WTC11 (cell line): Measurements from ENCODE around the gene LASP1NB.

Experiments
- ATAC-seq: fragments of 200-7000 bp; cut with Tn5 transposase; 2 replicates; pipeline ENCODE4 v1.10.0; 2021; ENCODE audit warnings: mild to moderate bottlenecking, moderate library complexity
- CTCF ChIA-PET: fragments of 300-600 bp; sonication (Branson Sonifier 250); formaldehyde crosslinking; loops from one replicate; lab custom pipeline; 2021; ENCODE audit warnings: antibody characterized with exemption; lab: Charles Lee
- POLR2A ChIA-PET: fragments of 350-600 bp; sonication (Branson Sonifier 250); formaldehyde crosslinking; loops from one replicate; lab custom pipeline; 2021; ENCODE audit warnings: antibody characterized with exemption; lab: Charles Lee
- DNase-seq: peaks from one replicate; pipeline ENCODE4 v3.0.0; 2021; ENCODE audit warnings: low spot score
- H3K27ac Mint-ChIP-seq: 2 replicates; pipeline ENCODE4 v1.8.0; 2021; ENCODE audit warnings: mixed read lengths
- H3K27me3 Mint-ChIP-seq: 2 replicates; pipeline ENCODE4 v1.8.0; 2021; ENCODE audit warnings: low read depth, mild to moderate bottlenecking, moderate library complexity, mixed read lengths
- H3K36me3 Mint-ChIP-seq: 2 replicates; pipeline ENCODE4 v1.8.0; 2021; ENCODE audit warnings: mixed read lengths
- H3K4me1 Mint-ChIP-seq: 2 replicates; pipeline ENCODE4 v1.8.0; 2022; ENCODE audit warnings: mixed read lengths
- H3K4me3 Mint-ChIP-seq: 2 replicates; pipeline ENCODE4 v1.8.0; 2021; ENCODE audit warnings: mild to moderate bottlenecking, moderate library complexity, mixed read lengths
- H3K9me3 Mint-ChIP-seq: 2 replicates; pipeline ENCODE4 v1.8.0; 2021; ENCODE audit warnings: mixed read lengths
- ATF1 ChIP-seq: sonication (generic); formaldehyde crosslinking; IDR thresholded peaks from 2 replicates; pipeline ENCODE4 v1.8.1; 2023; ENCODE audit warnings: mild to moderate bottlenecking, moderate library complexity, missing genetic modification reagents
- CREB1 ChIP-seq: sonication (generic); formaldehyde crosslinking; IDR thresholded peaks from 2 replicates; pipeline ENCODE4 v1.8.0; 2023; ENCODE audit warnings: mild to moderate bottlenecking, missing genetic modification reagents
- ELF4 ChIP-seq: sonication (generic); formaldehyde crosslinking; IDR thresholded peaks from 2 replicates; pipeline ENCODE4 v1.8.1; 2022; ENCODE audit warnings: low read depth, mild to moderate bottlenecking, moderate library complexity, missing genetic modification reagents
- ERG ChIP-seq: fragments of 250-450 bp; sonication (Bioruptor Pico); IDR thresholded peaks from 2 replicates; pipeline ENCODE4 v1.8.0; 2021; ENCODE audit warnings: mild to moderate bottlenecking
- GRHL2 ChIP-seq: fragments of 250-450 bp; sonication (Bioruptor Pico); IDR thresholded peaks from 2 replicates; pipeline ENCODE4 v1.8.0; 2022; ENCODE audit warnings: mild to moderate bottlenecking, moderate library complexity; ENCODE audit not compliant: insufficient replicate concordance, severe bottlenecking
- GTF2I ChIP-seq: fragments of 250-450 bp; sonication (Bioruptor Pico); conservative IDR thresholded peaks from 2 replicates; pipeline ENCODE4 v1.4.0; 2021; ENCODE audit warnings: mild to moderate bottlenecking
- HMGA2 ChIP-seq: fragments of 250-450 bp; sonication (Bioruptor Pico); IDR thresholded peaks from 2 replicates; pipeline ENCODE4 v1.4.0; 2021; ENCODE audit warnings: mild to moderate bottlenecking, moderate library complexity
- IRF2 ChIP-seq: sonication (generic); formaldehyde crosslinking; IDR thresholded peaks from 2 replicates; pipeline ENCODE4 v1.8.0; 2022; ENCODE audit warnings: low read depth, missing genetic modification reagents, borderline replicate concordance
- JUN ChIP-seq: sonication (generic); formaldehyde crosslinking; IDR thresholded peaks from 2 replicates; pipeline ENCODE4 v1.8.0; 2023; ENCODE audit warnings: mild to moderate bottlenecking, missing genetic modification reagents
- MYBL2 ChIP-seq: sonication (generic); formaldehyde crosslinking; IDR thresholded peaks from 2 replicates; pipeline ENCODE4 v1.8.1; 2023; ENCODE audit warnings: mild to moderate bottlenecking, moderate library complexity, missing genetic modification reagents
- TCF7 ChIP-seq: sonication (generic); formaldehyde crosslinking; IDR thresholded peaks from 2 replicates; pipeline ENCODE4 v1.8.0; 2022; ENCODE audit warnings: mild to moderate bottlenecking, low read depth, missing genetic modification reagents, moderate library complexity
- USF1 ChIP-seq: sonication (generic); formaldehyde crosslinking; IDR thresholded peaks from 2 replicates; pipeline ENCODE4 v1.8.0; 2022; ENCODE audit warnings: mild to moderate bottlenecking, missing genetic modification reagents
- USF2 ChIP-seq: sonication (generic); formaldehyde crosslinking; IDR thresholded peaks from 2 replicates; pipeline ENCODE4 v1.8.1; 2023; ENCODE audit warnings: mild to moderate bottlenecking, missing genetic modification reagents, moderate library complexity
- ZNF317 ChIP-seq: sonication (generic); formaldehyde crosslinking; IDR thresholded peaks from 2 replicates; pipeline ENCODE4 v1.8.1; 2023; ENCODE audit warnings: low read depth, mild to moderate bottlenecking, moderate library complexity, missing genetic modification reagents, borderline replicate concordance
- ZNF671 ChIP-seq: fragments of 250-450 bp; sonication (Bioruptor Pico); IDR thresholded peaks from 2 replicates; pipeline ENCODE4 v1.8.0; 2021; ENCODE audit warnings: mild to moderate bottlenecking
- TF ChIP-seq, protein P1 (sequence below): fragments of 250-450 bp; sonication (Bioruptor Pico); IDR thresholded peaks from 2 replicates; pipeline ENCODE4 v1.9.0; 2021; ENCODE audit warnings: mild to moderate bottlenecking, borderline replicate concordance
- TF ChIP-seq, protein P2 (sequence below): sonication (generic); formaldehyde crosslinking; IDR thresholded peaks from 2 replicates; pipeline ENCODE4 v1.8.0; 2023; ENCODE audit warnings: missing genetic modification reagents, mild to moderate bottlenecking, borderline replicate concordance
- TF ChIP-seq, protein P3 (sequence below): sonication (generic); formaldehyde crosslinking; IDR thresholded peaks from 2 replicates; pipeline ENCODE4 v1.8.0; 2022; ENCODE audit warnings: mild to moderate bottlenecking, missing genetic modification reagents
- TF ChIP-seq, protein P4 (sequence below): sonication (generic); formaldehyde crosslinking; IDR thresholded peaks from 2 replicates; pipeline ENCODE4 v1.8.1; 2023; ENCODE audit warnings: mild to moderate bottlenecking, missing genetic modification reagents, moderate library complexity

Gene LASP1NB

DNA sequence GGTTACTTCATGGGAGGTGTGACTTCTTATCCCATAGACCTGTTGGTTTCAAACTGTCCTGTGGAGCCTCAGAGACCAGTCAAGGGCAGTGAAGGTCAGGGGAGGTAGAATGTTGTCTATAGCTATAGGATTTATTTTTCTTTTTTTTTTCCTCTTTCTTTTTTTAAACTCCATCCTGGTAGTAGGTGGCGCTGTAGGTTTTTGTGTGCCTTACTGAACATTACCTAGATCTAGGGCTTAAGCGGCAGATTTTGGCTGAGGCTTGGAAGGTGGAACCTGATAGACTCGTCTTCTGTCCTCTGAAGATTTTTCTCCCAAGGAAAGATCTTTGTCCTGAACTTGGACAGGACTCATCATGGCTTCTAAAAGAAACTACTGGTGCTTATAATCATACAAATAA lies 8.2 kb upstream of the LASP1NB start:
- H3K36me3 Mint-ChIP-seq: peaks cover 28% of the 10 kb centered on the region

More for the DNA sequence above, 8.2 kb upstream of the LASP1NB start:
- H3K4me1 Mint-ChIP-seq: peaks cover 8% of the 10 kb centered on the region
- no peak overlapping the region for H3K4me3 Mint-ChIP-seq
- ATAC-seq (no peak), DNase-seq (no peak)
- no peaks in the 10 kb centered on the region for H3K9me3 Mint-ChIP-seq
- ChIA-PET POLR2A (no interaction called here), CTCF (interaction anchor here (0.5 to 2.1 kb wide), 12 partner anchors 8 to 235 kb away, joined by 3 to 9 read pairs (median 4); partner anchors contain the start of genes LASP1NB and PLXDC1)
- H3K27me3 Mint-ChIP-seq: no peaks in the 10 kb centered on the region
- peak overlapping the region; percentile 46 for H3K27ac Mint-ChIP-seq
- TF ChIP-seq, protein P1, sequence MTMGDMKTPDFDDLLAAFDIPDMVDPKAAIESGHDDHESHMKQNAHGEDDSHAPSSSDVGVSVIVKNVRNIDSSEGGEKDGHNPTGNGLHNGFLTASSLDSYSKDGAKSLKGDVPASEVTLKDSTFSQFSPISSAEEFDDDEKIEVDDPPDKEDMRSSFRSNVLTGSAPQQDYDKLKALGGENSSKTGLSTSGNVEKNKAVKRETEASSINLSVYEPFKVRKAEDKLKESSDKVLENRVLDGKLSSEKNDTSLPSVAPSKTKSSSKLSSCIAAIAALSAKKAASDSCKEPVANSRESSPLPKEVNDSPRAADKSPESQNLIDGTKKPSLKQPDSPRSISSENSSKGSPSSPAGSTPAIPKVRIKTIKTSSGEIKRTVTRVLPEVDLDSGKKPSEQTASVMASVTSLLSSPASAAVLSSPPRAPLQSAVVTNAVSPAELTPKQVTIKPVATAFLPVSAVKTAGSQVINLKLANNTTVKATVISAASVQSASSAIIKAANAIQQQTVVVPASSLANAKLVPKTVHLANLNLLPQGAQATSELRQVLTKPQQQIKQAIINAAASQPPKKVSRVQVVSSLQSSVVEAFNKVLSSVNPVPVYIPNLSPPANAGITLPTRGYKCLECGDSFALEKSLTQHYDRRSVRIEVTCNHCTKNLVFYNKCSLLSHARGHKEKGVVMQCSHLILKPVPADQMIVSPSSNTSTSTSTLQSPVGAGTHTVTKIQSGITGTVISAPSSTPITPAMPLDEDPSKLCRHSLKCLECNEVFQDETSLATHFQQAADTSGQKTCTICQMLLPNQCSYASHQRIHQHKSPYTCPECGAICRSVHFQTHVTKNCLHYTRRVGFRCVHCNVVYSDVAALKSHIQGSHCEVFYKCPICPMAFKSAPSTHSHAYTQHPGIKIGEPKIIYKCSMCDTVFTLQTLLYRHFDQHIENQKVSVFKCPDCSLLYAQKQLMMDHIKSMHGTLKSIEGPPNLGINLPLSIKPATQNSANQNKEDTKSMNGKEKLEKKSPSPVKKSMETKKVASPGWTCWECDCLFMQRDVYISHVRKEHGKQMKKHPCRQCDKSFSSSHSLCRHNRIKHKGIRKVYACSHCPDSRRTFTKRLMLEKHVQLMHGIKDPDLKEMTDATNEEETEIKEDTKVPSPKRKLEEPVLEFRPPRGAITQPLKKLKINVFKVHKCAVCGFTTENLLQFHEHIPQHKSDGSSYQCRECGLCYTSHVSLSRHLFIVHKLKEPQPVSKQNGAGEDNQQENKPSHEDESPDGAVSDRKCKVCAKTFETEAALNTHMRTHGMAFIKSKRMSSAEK: no peak
- TF ChIP-seq, protein P2, sequence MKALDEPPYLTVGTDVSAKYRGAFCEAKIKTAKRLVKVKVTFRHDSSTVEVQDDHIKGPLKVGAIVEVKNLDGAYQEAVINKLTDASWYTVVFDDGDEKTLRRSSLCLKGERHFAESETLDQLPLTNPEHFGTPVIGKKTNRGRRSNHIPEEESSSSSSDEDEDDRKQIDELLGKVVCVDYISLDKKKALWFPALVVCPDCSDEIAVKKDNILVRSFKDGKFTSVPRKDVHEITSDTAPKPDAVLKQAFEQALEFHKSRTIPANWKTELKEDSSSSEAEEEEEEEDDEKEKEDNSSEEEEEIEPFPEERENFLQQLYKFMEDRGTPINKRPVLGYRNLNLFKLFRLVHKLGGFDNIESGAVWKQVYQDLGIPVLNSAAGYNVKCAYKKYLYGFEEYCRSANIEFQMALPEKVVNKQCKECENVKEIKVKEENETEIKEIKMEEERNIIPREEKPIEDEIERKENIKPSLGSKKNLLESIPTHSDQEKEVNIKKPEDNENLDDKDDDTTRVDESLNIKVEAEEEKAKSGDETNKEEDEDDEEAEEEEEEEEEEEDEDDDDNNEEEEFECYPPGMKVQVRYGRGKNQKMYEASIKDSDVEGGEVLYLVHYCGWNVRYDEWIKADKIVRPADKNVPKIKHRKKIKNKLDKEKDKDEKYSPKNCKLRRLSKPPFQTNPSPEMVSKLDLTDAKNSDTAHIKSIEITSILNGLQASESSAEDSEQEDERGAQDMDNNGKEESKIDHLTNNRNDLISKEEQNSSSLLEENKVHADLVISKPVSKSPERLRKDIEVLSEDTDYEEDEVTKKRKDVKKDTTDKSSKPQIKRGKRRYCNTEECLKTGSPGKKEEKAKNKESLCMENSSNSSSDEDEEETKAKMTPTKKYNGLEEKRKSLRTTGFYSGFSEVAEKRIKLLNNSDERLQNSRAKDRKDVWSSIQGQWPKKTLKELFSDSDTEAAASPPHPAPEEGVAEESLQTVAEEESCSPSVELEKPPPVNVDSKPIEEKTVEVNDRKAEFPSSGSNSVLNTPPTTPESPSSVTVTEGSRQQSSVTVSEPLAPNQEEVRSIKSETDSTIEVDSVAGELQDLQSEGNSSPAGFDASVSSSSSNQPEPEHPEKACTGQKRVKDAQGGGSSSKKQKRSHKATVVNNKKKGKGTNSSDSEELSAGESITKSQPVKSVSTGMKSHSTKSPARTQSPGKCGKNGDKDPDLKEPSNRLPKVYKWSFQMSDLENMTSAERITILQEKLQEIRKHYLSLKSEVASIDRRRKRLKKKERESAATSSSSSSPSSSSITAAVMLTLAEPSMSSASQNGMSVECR: no peak
- TF ChIP-seq ZNF317 (CRISPR knock-in tag) (no peak), TCF7 (no peak), CREB1 (CRISPR knock-in tag) (no peak), ERG (CRISPR knock-in tag) (no peak), USF1 (CRISPR knock-in tag) (no peak), USF2 (CRISPR knock-in tag) (no peak), ATF1 (CRISPR knock-in tag) (no peak), IRF2 (CRISPR knock-in tag) (no peak), ELF4 (CRISPR knock-in tag) (no peak), GRHL2 (CRISPR knock-in tag) (no peak), JUN (CRISPR knock-in tag) (no peak), MYBL2 (CRISPR knock-in tag) (no peak), ZNF671 (no peak), HMGA2 (no peak), GTF2I (no peak)
- TF ChIP-seq, protein P3, sequence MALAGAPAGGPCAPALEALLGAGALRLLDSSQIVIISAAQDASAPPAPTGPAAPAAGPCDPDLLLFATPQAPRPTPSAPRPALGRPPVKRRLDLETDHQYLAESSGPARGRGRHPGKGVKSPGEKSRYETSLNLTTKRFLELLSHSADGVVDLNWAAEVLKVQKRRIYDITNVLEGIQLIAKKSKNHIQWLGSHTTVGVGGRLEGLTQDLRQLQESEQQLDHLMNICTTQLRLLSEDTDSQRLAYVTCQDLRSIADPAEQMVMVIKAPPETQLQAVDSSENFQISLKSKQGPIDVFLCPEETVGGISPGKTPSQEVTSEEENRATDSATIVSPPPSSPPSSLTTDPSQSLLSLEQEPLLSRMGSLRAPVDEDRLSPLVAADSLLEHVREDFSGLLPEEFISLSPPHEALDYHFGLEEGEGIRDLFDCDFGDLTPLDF: no peak
- TF ChIP-seq, protein P4, sequence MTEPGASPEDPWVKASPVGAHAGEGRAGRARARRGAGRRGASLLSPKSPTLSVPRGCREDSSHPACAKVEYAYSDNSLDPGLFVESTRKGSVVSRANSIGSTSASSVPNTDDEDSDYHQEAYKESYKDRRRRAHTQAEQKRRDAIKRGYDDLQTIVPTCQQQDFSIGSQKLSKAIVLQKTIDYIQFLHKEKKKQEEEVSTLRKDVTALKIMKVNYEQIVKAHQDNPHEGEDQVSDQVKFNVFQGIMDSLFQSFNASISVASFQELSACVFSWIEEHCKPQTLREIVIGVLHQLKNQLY (CRISPR knock-in tag): no peak
